Activated B cell treated with CpG ODN at 0.5 μM for 24 hours (primary cell): ENCODE results near the gene CDCA4. TPM values are rescaled to one million over a fixed set of nuclear protein-coding genes. Genes with fewer than 3 reads are reported as not detected.
A peak's percentile ranks its signal among the peaks of the same experiment; 100 is the strongest.

ENCODE experiments used
- ATAC-seq: fragments of 200-7000 bp; cut with Tn5 transposase; one replicate; pipeline ENCODE4 v1.10.0; 2021; ENCODE audit warnings: low read depth, mild to moderate bottlenecking, moderate library complexity
- CTCF ChIA-PET: fragments of 350-600 bp; sonication (Branson Sonifier 250); formaldehyde crosslinking; loops from one replicate; lab custom pipeline; 2021; ENCODE audit warnings: antibody characterized with exemption; lab: Charles Lee
- POLR2A ChIA-PET: fragments of 350-600 bp; sonication (Branson Sonifier 250); formaldehyde crosslinking; loops from one replicate; lab custom pipeline; 2021; ENCODE audit warnings: antibody characterized with exemption; lab: Charles Lee
- DNase-seq: peaks from one replicate; pipeline ENCODE4 v3.0.0; 2022
- H3K27ac Mint-ChIP-seq: one replicate; pipeline ENCODE4 v1.8.0; 2020; ENCODE audit warnings: mixed read lengths
- H3K27me3 Mint-ChIP-seq: one replicate; pipeline ENCODE4 v1.8.0; 2021; ENCODE audit warnings: mixed read lengths
- H3K36me3 Mint-ChIP-seq: one replicate; pipeline ENCODE4 v1.8.0; 2021; ENCODE audit warnings: low read depth, mixed read lengths
- H3K4me1 Mint-ChIP-seq: one replicate; pipeline ENCODE4 v1.8.0; 2021; ENCODE audit warnings: mixed read lengths
- H3K4me3 Mint-ChIP-seq: one replicate; pipeline ENCODE4 v1.8.0; 2020; ENCODE audit warnings: mild to moderate bottlenecking, mixed read lengths
- H3K9me3 Mint-ChIP-seq: one replicate; pipeline ENCODE4 v1.8.0; 2020; ENCODE audit warnings: mixed read lengths
- CTCF ChIP-seq: fragments of 200-600 bp; IDR thresholded peaks from one replicate; pipeline ENCODE4 v1.8.0; 2022; ENCODE audit warnings: antibody characterized with exemption, mild to moderate bottlenecking
- intact Hi-C: fragments of 100-400 bp; cut with micrococcal nuclease; formaldehyde crosslinking; loops from one replicate; pipeline ENCODE4 v1.15.1; 2024
- total RNA-seq: library from RNA; stranded (reverse); gene quantifications from 2 replicates; pipeline ENCODE4 v1.2.3, GENCODE V29; 2022

The CDCA4 gene
- total RNA-seq, 1 donor from 2014 or later: 13.6 TPM

DNA sequence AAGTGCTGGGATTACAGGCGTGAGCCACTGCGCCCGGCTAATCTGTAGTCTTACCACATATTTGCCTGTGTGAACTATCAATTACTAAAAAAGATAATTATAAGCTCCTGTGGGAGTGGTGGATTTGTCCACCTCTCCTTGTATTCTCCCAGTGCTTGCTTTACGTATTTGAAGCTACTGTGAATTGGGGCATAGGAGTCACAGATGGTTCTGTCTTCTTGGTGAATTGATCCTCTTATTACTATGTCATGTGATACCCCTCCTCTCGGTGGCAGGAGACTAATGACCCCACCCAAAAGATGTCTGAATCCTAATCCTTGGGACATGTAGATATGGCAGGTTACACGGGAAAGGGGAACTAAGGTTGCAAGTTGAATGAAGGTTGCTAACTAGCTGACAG, 32.5 kb upstream of the CDCA4 start:
- peaks cover 2% of the 10 kb centered on the region for H3K4me1 Mint-ChIP-seq
- DNase-seq (no peak), ATAC-seq (no peak)
- H3K9me3 Mint-ChIP-seq: no peaks in the 10 kb centered on the region
- peak overlapping the region; percentile 16 for H3K27ac Mint-ChIP-seq
- POLR2A ChIA-PET: interaction anchor here (0.7 to 1.0 kb wide), 2 partner anchors 11 to 12 kb away, joined by 3 to 6 read pairs; partner anchors contain the start of gene GPR132
- no peak overlapping the region for H3K4me3 Mint-ChIP-seq
- no peaks in the 10 kb centered on the region for H3K27me3 Mint-ChIP-seq
- CTCF ChIA-PET: interaction anchor here (0.6 to 1.0 kb wide), 2 partner anchors 10 to 1359 kb away, joined by 3 to 6 read pairs; no protein-coding TSS in a partner anchor
- H3K36me3 Mint-ChIP-seq: peaks cover 78% of the 10 kb centered on the region
- no peak for TF ChIP-seq CTCF
- intact Hi-C loops: no loop called here

GRCh38 chr14:105052110-105052458, 31.2 kb upstream of the CDCA4 start:
- no peaks in the 10 kb centered on the region for H3K9me3 Mint-ChIP-seq
- DNase-seq (no peak), ATAC-seq (no peak)
- ChIA-PET POLR2A (no interaction called here), CTCF (no interaction called here)
- TF ChIP-seq CTCF: no peak
- no peaks in the 10 kb centered on the region for H3K27me3 Mint-ChIP-seq
- H3K4me3 Mint-ChIP-seq: no peak overlapping the region
- intact Hi-C loops: no loop called here
- H3K4me1 Mint-ChIP-seq: peaks cover 7% of the 10 kb centered on the region
- H3K27ac Mint-ChIP-seq: no peak overlapping the region
- peaks cover 71% of the 10 kb centered on the region for H3K36me3 Mint-ChIP-seq

- Mint-ChIP-seq H3K4me3 (no peak overlapping the region), H3K4me1 (peaks cover 7% of the 10 kb centered on the region)
Observed at GRCh38 chr14:105051182-105052109, 30.6 kb upstream of the CDCA4 start.

GRCh38 chr14:105050551-105050897, 29.6 kb upstream of the CDCA4 start:
- DNase-seq (no peak), ATAC-seq (no peak)
- ChIA-PET CTCF (no interaction called here), POLR2A (no interaction called here)
- Mint-ChIP-seq H3K27me3 (no peaks in the 10 kb centered on the region), H3K9me3 (no peaks in the 10 kb centered on the region), H3K4me1 (peaks cover 12% of the 10 kb centered on the region), H3K27ac (no peak overlapping the region), H3K4me3 (no peak overlapping the region), H3K36me3 (peaks cover 59% of the 10 kb centered on the region)
- no peak for TF ChIP-seq CTCF
- intact Hi-C loops: no loop called here

More at GRCh38 chr14:105051182-105052109, 30.6 kb upstream of the CDCA4 start:
- DNase-seq (no peak), ATAC-seq (no peak)
- Mint-ChIP-seq H3K9me3 (no peaks in the 10 kb centered on the region), H3K36me3 (peaks cover 65% of the 10 kb centered on the region), H3K27me3 (no peaks in the 10 kb centered on the region), H3K27ac (no peak overlapping the region)
- TF ChIP-seq CTCF: no peak
- POLR2A ChIA-PET: no interaction called here
- intact Hi-C loops: no loop called here
- CTCF ChIA-PET: no interaction called here

GRCh38 chr14:105049753-105050550, 29.1 kb upstream of the CDCA4 start:
- POLR2A ChIA-PET: interaction anchor here (0.9 kb wide), 1 partner anchor 14 kb away, joined by 4 read pairs; no protein-coding TSS in a partner anchor
- Mint-ChIP-seq H3K27ac (no peak overlapping the region), H3K9me3 (no peaks in the 10 kb centered on the region), H3K36me3 (peaks cover 54% of the 10 kb centered on the region), H3K4me3 (no peak overlapping the region), H3K27me3 (no peaks in the 10 kb centered on the region), H3K4me1 (peaks cover 13% of the 10 kb centered on the region)
- no peak for DNase-seq
- TF ChIP-seq CTCF: no peak
- CTCF ChIA-PET: no interaction called here
- intact Hi-C loops: loop anchor here (5.0 kb wide), 1 partner anchor 328 kb away; the partner anchor contains the start of gene ADSS1
- ATAC-seq: no peak
